ACC112 (cell line): Measurements from ENCODE around the gene TBC1D22A.

Source experiments
- H2AFZ ChIP-seq: fragments of 200-600 bp; sonication (generic); one replicate; pipeline ENCODE4 v1.6.0; 2017; ENCODE audit warnings: antibody characterized with exemption, low read length; ENCODE audit not compliant: unreplicated experiment
- H3K27ac ChIP-seq: fragments of 200-600 bp; sonication (generic); 2 replicates; pipeline ENCODE4 v1.5.1; 2014; ENCODE audit warnings: low read depth, mild to moderate bottlenecking, antibody characterized with exemption, low read length, moderate library complexity
- H3K27me3 ChIP-seq: fragments of 200-600 bp; sonication (generic); 2 replicates; pipeline ENCODE4 v1.6.1; 2014; ENCODE audit warnings: mild to moderate bottlenecking, antibody characterized with exemption, low read length, moderate library complexity, mixed read lengths; ENCODE audit not compliant: insufficient read depth
- H3K36me3 ChIP-seq: fragments of 200-600 bp; sonication (generic); 2 replicates; pipeline ENCODE4 v1.6.1; 2016; ENCODE audit warnings: mild to moderate bottlenecking, antibody characterized with exemption, low read length, moderate library complexity, mixed read lengths; ENCODE audit not compliant: insufficient read depth
- H3K4me1 ChIP-seq: fragments of 200-600 bp; sonication (generic); one replicate; pipeline ENCODE4 v1.6.1; 2016; ENCODE audit warnings: low read length, mixed read lengths; ENCODE audit not compliant: insufficient read depth, unreplicated experiment, control insufficient read depth
- H3K4me3 ChIP-seq: fragments of 200-600 bp; sonication (generic); 2 replicates; pipeline ENCODE4 v1.5.1; 2014; ENCODE audit warnings: mild to moderate bottlenecking, low read depth, low read length
- H3K79me2 ChIP-seq: fragments of 200-600 bp; sonication (generic); one replicate; pipeline ENCODE4 v1.6.0; 2016; ENCODE audit warnings: low read length; ENCODE audit not compliant: control insufficient read depth, unreplicated experiment, insufficient read depth

Gene TBC1D22A

GRCh38 chr22:47005506-47006408, 243.3 kb downstream of the TBC1D22A start:
- H3K4me3 ChIP-seq: no peak overlapping the region
- no peaks in the 10 kb centered on the region for H3K4me1 ChIP-seq
- 0 out of 2 replicates have a peak, but pooled peaks cover 4% of the 10 kb centered on the region for H3K36me3 ChIP-seq
- no peak overlapping the region for H3K27ac ChIP-seq
- no peak overlapping the region for H2AFZ ChIP-seq
- no peaks in the 10 kb centered on the region for H3K27me3 ChIP-seq
- H3K79me2 ChIP-seq: no peaks in the 10 kb centered on the region

DNA sequence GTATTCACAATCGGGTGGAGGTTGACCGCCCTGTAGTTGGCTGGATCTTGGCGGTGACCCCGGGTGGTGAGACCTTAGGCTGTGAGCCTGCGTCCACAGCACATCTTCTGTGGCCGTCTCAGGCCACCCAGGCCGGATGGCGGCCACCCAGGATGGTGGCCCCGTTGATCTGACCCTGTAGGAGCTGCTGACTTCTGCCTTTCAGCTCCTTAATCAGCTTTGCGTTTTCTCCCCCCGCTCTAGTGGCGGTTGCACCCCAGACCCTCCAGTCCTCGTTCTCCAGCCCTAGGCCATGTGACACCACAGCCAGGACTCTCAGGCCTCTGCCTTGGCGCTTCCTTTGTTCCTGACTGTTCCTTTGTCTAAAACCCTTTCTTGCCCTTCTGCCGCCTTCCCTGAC, 244.0 kb downstream of the TBC1D22A start:
- H3K79me2 ChIP-seq: no peaks in the 10 kb centered on the region

GRCh38 chr22:47006869-47007268, 244.4 kb downstream of the TBC1D22A start:
- no peak overlapping the region for H3K27ac ChIP-seq
- no peak overlapping the region for H3K4me3 ChIP-seq
- no peaks in the 10 kb centered on the region for H3K27me3 ChIP-seq
- no peaks in the 10 kb centered on the region for H3K4me1 ChIP-seq
- H3K36me3 ChIP-seq: 0 out of 2 replicates have a peak, but pooled peaks cover 4% of the 10 kb centered on the region
- H3K79me2 ChIP-seq: no peaks in the 10 kb centered on the region
- no peak overlapping the region for H2AFZ ChIP-seq

More for the DNA sequence above, 244.0 kb downstream of the TBC1D22A start:
- H3K27me3 ChIP-seq: no peaks in the 10 kb centered on the region
- H3K27ac ChIP-seq: no peak overlapping the region
- H3K4me1 ChIP-seq: no peaks in the 10 kb centered on the region
- H3K4me3 ChIP-seq: no peak overlapping the region
- no peak overlapping the region for H2AFZ ChIP-seq
- 0 out of 2 replicates have a peak, but pooled peaks cover 4% of the 10 kb centered on the region for H3K36me3 ChIP-seq

GRCh38 chr22:47007496-47007895, 245.0 kb downstream of the TBC1D22A start:
- H3K36me3 ChIP-seq: 0 out of 2 replicates have a peak, but pooled peaks cover 4% of the 10 kb centered on the region
- no peak overlapping the region for H3K4me3 ChIP-seq
- H3K27ac ChIP-seq: no peak overlapping the region
- no peaks in the 10 kb centered on the region for H3K79me2 ChIP-seq
- H3K4me1 ChIP-seq: no peaks in the 10 kb centered on the region
- H3K27me3 ChIP-seq: no peaks in the 10 kb centered on the region
- no peak overlapping the region for H2AFZ ChIP-seq

DNA sequence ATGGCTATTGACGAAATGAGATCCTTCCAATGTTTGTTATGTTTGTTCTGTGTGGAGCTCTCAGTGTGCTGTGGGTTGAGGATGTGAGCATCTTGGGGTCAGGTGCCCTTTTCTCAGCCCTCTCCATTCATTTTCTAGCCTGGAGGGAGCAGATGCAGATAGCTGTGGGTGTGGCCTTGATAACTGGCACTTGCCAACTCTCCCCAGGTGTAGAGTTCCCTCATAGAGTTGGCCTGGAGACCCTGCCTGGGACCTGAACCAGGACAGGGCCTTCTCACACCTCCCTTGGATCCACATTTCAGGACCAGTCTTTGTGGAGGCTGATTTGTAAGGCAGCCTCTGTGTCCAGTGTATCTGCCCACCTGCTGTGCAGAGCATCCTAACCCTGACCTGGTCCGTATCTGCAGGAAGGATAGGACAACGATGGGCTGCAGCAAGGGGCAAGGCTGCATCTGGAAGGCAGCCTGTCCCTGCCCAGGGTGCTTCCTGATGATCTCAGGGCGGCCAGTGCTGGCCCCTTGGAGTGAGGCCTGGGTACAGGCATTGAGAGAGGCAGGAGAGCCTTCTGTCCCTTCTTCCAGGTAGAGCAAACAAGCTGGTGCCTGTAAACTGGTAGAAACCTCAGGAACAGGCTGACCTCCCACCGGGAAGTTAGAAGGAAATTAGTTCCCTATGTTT, 245.9 kb downstream of the TBC1D22A start:
- Histone ChIP-seq H3K79me2 (no peaks in the 10 kb centered on the region), H3K4me1 (no peaks in the 10 kb centered on the region), H3K4me3 (no peak overlapping the region), H3K27me3 (no peaks in the 10 kb centered on the region), H2AFZ (no peak overlapping the region), H3K36me3 (0 out of 2 replicates have a peak, but pooled peaks cover 4% of the 10 kb centered on the region), H3K27ac (no peak overlapping the region)

- H3K27me3 ChIP-seq: no peaks in the 10 kb centered on the region
- H3K79me2 ChIP-seq: no peaks in the 10 kb centered on the region
These were observed 247.1 kb downstream of the TBC1D22A start for GRCh38 chr22:47009304-47010101.

DNA sequence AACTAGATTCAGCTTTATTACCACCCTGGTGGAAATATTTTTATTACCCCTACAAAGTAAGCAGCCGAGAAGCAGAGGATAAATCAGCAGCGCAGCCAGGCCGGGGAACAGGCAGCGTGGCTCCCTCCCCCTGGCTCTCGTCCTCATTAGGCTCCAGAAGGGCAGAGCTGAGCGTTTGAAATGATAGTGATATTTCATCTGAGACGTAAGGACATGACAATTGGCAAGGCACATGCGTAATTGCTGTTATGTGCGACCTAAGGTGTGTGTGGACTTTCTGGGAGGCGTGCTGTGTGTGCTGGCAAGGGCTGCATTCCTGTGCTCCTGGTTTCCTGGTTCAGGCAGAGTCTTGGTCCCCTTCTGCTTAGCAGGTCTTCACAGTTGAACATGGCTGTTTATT, 247.8 kb downstream of the TBC1D22A start:
- no peak overlapping the region for H3K27ac ChIP-seq
- H3K27me3 ChIP-seq: no peaks in the 10 kb centered on the region
- H2AFZ ChIP-seq: no peak overlapping the region
- no peak overlapping the region for H3K4me3 ChIP-seq
- H3K79me2 ChIP-seq: no peaks in the 10 kb centered on the region
- H3K4me1 ChIP-seq: no peaks in the 10 kb centered on the region
- H3K36me3 ChIP-seq: 0 out of 2 replicates have a peak, but pooled peaks cover 4% of the 10 kb centered on the region

More at GRCh38 chr22:47009304-47010101, 247.1 kb downstream of the TBC1D22A start:
- no peaks in the 10 kb centered on the region for H3K4me1 ChIP-seq
- no peak overlapping the region for H3K27ac ChIP-seq
- 0 out of 2 replicates have a peak, but pooled peaks cover 4% of the 10 kb centered on the region for H3K36me3 ChIP-seq
- H2AFZ ChIP-seq: no peak overlapping the region
- no peak overlapping the region for H3K4me3 ChIP-seq

- Histone ChIP-seq H3K27me3 (no peaks in the 10 kb centered on the region), H2AFZ (no peak overlapping the region), H3K4me3 (no peak overlapping the region), H3K36me3 (0 out of 2 replicates have a peak, but pooled peaks cover 4% of the 10 kb centered on the region), H3K4me1 (no peaks in the 10 kb centered on the region), H3K79me2 (no peaks in the 10 kb centered on the region), H3K27ac (no peak overlapping the region)
These were observed 248.8 kb downstream of the TBC1D22A start for GRCh38 chr22:47011131-47011858.

DNA sequence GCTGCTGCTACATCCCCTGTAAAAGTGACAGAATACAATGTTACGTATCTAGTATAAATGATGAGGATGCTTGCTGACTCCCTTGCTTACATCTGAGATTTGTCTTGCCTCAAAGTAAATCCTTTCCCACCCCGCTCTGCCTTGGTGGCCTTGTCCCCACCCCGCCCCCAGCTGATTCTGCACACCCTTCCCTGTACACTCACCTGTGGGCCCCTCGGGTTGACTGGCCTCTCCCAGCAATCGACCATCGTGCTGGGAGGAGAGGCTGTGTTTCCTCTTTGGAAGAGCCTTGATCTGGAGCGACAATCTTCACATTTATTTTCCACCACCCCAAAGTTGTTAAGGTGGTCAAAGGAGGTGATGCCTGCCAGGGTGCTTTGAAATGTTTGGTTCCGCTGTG, 249.4 kb downstream of the TBC1D22A start:
- H3K4me1 ChIP-seq: no peaks in the 10 kb centered on the region
- no peak overlapping the region for H2AFZ ChIP-seq
- no peaks in the 10 kb centered on the region for H3K79me2 ChIP-seq
- H3K4me3 ChIP-seq: no peak overlapping the region
- H3K36me3 ChIP-seq: 0 out of 2 replicates have a peak, but pooled peaks cover 4% of the 10 kb centered on the region
- no peaks in the 10 kb centered on the region for H3K27me3 ChIP-seq
- no peak overlapping the region for H3K27ac ChIP-seq
